GM19193 (cell line): ENCODE results near the gene ZNF219.

ENCODE experiments used
- POLR2A ChIP-seq: IDR thresholded peaks from 4 replicates; pipeline ENCODE4 v1.6.1; 2011; ENCODE audit not compliant: insufficient read depth, insufficient read length; ENCODE audit errors: extremely low read depth

Gene ZNF219

DNA sequence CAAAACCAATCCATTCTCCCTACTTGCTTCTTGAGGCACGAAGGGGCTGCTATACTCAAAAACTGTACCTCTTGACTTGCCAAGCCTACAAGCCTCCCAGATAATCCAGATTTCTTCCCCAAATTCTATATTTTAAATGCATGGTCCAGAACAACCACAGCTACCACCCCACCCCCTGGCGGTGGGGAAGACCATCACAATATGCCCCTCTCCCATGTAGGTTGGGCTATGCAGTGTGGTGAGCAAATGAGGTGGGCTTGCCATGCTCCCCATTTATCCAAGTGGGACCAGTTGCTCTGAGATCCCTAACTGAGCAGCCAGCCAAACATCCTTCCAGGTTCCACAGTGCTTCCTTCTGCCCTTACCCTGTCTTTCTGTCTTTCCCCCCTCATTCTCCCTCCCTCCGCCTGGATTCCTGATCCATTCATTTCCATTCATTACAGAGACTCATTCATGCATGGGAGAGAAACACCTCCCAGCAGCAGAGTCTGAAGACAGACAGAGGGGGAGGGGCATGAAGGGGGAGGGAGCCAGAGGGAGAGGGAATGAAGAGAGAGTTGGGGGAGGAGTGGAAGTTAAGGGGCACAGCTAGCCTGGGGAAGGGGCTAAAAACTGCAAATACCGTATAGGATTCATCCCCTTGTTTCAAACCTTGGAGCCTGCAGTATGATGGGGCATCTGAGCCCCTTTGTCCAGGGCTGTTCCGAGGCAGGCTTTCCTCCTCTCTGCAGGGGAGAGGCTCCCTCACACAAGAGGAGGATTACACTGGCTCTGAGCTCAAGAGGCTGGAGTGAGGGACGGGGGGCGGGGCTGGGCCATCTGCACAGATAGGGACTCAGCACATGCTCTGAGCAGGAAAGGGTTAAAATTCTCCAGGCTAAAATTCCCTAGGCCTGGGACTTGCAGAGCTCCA, 4.4 kb downstream of the ZNF219 start:
- no peak for TF ChIP-seq POLR2A

DNA sequence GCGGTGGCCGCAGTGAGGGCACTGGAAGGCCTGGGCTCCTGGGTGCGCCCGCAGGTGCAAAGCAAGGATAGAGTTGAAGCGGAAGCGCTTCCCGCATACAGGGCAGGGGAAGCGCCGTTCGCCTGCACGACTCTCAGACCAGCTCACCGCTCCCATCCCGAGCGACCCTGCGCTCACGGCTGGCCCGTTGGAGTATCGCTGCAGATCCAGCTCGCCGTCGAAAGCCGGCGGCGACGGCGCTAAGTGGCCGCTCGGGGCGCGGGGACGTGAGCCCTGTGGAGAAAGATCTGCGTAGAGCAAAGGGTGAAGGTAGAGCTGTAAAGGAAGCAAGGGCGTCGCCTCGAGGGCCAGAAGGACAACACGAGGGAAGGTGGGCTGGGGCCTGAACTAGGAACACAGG, 5.4 kb downstream of the ZNF219 start:
- TF ChIP-seq POLR2A, result no peak

DNA sequence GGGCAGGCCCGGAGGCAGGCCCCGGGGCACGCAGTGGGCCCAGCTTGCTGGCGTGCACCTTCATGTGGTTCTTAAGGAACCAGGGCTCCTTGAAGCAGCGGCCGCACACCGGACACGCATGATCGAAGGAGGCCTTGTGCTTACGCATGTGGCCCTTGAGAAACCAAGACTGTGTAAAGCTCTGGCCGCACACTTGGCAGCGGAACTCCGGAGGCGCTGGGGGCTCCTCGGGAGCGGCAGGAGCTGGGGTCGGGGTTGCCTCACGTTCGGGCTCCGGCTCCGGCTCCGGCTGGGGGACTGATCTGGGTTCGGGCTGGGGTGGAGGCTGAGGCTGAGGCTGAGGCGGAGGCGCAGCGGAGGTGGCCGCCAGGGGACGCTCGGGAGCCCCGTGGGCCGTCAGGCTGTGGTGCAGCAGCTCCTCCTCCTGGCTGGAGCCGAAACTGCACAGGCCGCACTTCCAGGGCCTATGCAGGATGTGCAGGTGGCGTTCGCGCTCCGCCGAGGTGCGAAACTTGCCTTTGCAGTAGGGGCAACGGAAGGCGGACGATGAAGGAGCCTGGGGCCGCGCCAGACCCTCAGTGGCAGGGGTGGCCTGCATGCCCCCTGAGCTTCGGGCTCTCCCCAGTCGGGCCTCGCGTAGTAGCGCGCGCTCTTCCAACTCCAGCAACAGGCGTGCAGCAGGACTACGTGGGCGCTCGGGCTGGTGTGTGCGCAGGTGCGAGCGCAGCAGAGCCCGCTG, 6.0 kb downstream of the ZNF219 start:
- TF ChIP-seq POLR2A, result no peak

DNA sequence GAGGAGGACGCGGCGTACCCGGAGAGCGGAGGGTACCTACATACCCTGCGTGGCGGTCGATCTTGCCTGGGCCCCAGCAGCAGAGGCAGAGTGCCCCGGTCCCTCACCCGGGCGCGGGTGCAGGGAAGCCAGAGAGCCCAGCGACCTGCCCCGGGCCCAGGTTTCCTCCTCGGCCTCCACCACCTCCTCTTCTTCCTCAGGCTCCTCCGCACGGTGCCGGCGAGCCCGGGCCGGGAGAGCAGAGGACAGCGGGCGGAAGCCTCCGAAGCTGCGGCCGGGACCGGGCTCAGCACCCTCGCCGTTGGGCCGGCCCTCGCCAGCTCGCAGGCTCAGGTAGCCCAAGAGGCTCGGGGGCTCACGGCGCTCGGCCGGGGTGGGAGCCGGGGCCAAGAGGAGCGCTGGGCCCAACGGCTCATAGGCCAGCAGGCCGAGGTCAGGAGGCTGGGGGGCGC, 6.6 kb downstream of the ZNF219 start:
- TF ChIP-seq POLR2A, result no peak

DNA sequence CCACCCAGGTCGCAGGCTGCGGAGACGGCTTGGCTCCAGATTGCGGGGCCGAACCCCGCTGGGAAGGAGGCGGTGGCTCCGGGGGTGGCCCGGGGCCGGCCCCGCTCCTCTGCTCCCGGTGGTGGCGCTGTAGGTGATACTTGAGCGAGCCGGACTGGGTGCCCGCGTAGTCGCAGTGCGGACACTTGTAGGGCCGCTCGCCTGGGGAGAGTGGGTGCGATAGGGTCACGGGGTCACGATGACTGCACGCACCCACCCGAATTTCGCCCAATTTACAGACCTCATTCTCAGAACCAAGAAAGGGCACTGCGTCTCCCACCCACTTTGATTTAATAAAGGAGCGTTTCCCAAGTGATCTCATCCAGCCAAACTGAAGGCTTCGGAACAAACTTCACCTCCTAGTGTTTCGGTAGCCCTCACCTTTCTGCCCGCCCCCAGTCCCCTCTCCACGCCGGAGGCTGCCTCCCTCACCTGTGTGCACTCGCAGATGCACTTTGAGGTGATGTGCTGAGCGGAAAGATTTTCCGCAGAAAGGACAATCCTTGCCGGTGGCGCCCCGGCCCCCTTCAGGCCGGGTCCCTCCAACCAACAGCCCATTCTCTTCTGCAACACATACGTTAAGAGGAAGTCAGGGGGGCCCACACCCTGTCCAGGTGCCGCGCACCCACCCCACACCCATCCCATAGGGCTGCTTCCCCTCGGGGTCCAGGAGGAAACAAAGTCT, 7.4 kb downstream of the ZNF219 start:
- TF ChIP-seq POLR2A, result no peak

DNA sequence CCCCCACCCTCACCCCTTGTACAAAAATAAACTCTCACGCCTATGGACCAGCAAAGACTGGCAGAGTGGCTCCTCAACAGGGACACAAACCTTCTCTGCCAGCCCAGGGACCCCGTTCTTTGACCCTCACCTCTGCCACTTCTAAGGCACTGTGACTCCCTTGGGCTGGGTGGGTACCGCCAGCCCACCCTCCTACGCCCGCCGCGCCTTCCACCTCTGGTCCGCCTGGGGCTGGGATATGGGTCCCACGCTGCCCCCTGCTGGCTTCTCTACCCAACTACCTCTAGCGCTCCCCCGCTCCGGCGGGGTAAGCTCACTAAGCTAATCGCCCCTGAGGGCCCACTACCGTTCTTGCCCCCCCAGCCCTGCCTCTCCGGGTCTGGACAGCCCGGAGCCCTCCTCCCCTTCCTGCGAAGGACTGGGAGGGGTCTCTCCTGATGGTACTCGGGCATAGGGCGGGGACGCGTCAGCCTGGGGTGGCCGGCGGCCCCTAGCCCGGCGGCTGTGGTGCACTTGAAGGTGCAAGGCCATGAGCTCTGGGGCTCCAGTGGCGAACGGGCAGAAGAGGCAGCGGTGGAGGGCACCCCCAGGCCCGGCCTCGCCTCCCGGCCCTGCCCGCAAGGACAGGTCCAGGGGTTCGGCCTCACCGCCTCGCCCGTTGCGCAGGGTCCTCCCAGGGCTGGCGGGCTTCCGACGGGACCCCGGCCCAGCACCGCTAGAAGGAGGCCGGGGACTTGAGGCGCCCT, 8.1 kb downstream of the ZNF219 start:
- TF ChIP-seq POLR2A, result no peak

DNA sequence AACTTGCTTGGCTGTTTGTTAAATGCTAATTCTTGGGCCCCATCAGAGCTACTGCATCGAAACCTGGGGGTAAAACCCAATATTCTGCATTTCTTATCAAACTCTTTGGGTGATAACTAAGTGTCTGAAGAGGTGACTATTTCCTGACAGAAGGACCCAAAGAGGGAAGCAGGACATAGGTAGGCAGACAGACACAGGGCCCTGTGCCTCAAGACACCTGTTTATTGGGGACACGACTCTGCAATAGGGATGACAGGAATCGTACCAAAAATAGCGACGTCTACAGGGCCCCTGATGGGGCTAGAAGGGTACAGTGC, 8.6 kb downstream of the ZNF219 start:
- TF ChIP-seq POLR2A, result no peak

DNA sequence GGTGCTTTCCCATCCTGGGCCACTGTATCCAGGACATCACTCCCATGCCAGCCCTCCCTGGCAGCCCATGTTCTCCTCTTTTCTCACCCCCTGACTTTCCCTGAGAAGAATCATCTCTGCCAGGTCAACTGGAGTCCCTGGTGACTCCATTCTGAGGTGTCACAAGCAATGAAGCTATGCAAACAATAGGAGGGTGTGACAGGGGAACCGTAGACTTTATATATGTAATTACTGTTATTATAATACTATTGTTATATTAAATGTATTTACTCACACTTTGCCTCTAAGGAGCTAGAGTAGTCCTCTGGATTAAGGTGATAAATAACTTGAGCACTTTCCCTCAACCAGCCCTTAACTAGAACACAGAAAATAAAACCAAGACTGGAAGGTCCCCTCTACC, 9.2 kb downstream of the ZNF219 start:
- TF ChIP-seq POLR2A, result no peak

DNA sequence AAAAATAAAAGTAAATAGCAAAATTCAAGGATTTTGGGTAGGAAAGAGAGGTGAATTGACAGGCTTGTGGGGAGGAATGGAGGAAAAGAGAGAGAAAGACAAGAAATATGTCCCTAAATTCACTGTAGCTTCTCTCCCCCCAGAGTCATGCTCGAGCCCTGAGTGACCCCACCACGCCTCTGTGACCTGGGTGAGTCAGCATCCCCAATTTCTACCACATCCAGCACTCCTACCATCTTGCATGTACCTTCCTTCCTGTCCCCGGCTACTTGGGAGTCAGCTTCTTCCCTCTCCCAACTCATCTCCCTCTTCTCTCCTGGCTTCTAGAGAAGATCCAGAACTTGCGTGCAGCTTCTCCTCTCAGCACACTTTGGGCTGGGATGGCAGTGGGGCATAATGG, 9.8 kb downstream of the ZNF219 start:
- TF ChIP-seq POLR2A, result no peak

DNA sequence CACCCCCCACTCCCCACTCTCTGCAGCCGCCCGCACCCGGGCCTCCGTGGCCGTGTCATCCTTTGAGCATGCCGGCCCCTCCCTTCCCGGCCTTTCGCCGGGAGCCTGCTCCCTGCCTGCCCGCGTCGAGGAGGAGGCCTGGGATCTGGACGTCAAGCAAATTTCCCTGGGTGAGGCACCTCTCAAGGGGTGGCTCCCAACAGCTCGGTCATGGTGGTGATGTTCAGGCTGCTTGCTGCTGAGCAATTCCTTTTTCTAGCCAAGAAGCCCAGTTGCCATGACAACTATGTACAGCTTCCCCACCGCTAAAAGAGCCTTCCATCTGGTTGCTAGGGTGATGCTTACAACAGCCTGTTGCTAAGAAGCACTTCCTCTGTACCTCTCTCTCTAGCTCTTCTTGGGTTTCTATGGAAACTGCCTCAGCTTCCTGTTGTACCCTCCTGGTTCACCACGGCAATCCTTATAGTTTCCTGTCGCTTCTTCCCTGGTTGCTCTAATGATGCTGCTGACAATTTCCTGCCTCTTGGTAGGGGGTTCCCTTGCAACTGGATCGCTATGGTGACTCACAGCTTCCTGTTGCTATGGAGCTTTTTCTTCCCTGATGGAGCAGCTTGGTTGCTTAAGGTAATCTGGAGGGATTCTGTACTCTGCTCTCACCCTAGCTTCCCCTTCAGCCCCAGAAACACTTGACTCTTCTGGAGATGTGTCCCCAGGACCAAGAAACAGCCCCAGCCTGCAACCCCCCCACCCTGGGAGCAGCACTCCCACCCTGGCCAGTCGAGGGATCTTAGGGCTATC, 11.0 kb downstream of the ZNF219 start:
- TF ChIP-seq POLR2A, result no peak

DNA sequence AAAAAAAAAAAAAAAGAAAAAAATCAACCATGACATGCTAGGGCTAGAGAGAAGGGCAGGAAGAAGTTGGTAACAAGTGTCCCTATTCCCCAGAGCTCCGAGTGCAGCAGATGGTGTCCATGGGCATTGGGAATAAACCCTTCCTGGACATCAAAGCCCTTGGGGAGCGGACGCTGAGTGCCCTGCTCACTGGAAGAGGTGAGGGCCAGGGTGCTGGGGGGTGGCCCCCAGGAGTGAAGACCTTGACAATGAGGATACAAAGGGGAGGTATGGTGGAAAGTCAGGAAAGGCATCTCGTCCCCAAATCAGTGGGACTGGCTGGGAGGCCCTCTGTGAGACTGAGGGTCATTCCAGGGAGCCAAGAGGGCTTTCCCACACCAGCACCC, 11.6 kb downstream of the ZNF219 start:
- no peak for TF ChIP-seq POLR2A

DNA sequence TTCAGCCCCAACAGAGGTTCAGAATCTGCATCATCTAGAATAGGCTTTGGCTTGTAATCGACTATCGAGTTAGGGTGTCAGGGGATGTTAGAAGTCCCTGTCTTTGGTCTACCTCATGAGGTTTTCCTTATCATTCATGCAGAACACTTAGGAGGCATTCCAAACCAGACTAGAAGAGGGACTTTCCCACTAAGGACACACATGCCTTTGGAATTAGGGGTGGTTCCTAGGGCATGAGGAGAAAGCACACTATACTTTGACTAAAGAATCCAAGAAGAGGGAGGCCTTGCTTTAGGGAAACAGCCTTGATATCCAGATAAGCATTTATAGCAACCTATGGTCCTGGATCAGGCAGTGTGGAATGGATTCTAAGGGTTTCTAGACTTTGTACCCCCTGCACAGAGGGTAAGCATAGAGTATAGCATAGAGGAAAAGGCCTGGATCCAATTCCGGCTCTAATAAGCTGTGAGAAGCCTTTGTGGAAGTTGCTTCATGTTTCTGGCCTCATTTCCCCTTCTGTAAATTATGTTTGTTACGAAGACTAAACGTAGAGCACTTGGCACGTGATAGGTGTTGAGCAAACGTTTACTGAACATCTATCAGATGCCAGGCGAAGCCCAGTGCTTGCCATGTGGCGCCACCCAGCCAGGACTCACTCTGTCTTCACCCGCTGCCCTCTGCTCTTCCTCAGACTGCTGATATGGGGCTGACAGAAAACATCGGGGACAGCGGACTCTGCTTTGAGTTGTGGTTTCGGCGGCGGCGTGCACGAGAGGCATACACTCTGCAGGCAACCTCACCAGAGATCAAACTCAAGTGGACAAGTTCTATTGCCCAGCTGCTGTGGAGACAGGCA, 13.2 kb downstream of the ZNF219 start:
- no peak for TF ChIP-seq POLR2A

DNA sequence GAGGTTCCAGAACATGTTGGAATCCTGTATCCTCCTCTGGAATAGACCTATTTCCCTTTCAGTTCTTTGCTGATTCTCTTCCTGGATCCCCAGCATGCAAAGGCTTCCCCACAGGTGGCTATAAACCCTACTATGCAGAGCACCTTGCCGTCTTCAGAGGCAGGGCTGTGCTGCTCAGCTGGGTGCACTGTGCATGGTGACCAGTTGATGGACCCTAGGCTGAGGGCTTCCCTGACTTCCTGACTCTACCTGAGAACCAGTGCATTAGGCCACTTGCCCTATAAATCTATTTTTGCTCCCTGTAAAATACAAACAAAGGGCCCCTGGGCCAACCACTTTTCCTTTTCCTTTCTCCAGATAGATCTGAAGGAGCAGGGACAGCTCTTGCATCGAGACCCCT, 14.1 kb downstream of the ZNF219 start:
- no peak for TF ChIP-seq POLR2A
